H1 (cell line): Measurements from ENCODE around the gene PI16. TPM values are rescaled to one million over a fixed set of nuclear protein-coding genes. Genes with fewer than 3 reads are reported as not detected.

ENCODE experiments used
- CTCF ChIA-PET: fragments of 300-600 bp; sonication (Branson Sonifier 250); formaldehyde crosslinking; loops from one replicate; lab custom pipeline; 2021; ENCODE audit not compliant: partially characterized antibody; lab: Charles Lee
- POLR2A ChIA-PET: fragments of 300-600 bp; sonication (Branson Sonifier 250); formaldehyde crosslinking; loops from one replicate; lab custom pipeline; 2021; ENCODE audit warnings: inconsistent platforms; ENCODE audit not compliant: partially characterized antibody; lab: Charles Lee
- DNase-seq, 2 experiments: peaks; one replicate each; pipeline versions ENCODE4 v3.0.0 to v3.0.0-alpha.2; 2010 to 2022; ENCODE audit warnings: low spot score in 2 of 2, low read depth in 1 of 2, mixed read lengths in 1 of 2
- FAIRE-seq: peaks from 2 replicates; lab custom pipeline; 2011; peaks lifted over from hg19 to GRCh38; lab: Jason Lieb, UNC
- H2AFZ ChIP-seq: 2 replicates; pipeline ENCODE4 v1.8.1; 2012; ENCODE audit warnings: low read length, inconsistent platforms
- H2AK5ac ChIP-seq: 2 replicates; pipeline ENCODE4 v1.6.1; 2013; ENCODE audit warnings: low read depth, low read length
- H2BK120ac ChIP-seq: replicated peaks from 2 replicates; pipeline ENCODE3; 2013; ENCODE audit warnings: low read depth, low read length, inconsistent platforms
- H2BK12ac ChIP-seq: 2 replicates; pipeline ENCODE4 v1.6.1; 2013; ENCODE audit warnings: low read depth, low read length
- H2BK15ac ChIP-seq: 2 replicates; pipeline ENCODE4 v1.6.1; 2013; ENCODE audit warnings: low read length
- H2BK20ac ChIP-seq: 2 replicates; pipeline ENCODE4 v1.6.1; 2013; ENCODE audit warnings: low read length
- H2BK5ac ChIP-seq: 2 replicates; pipeline ENCODE4 v1.6.1; 2013; ENCODE audit warnings: low read depth, low read length
- H3K14ac ChIP-seq: 2 replicates; pipeline ENCODE4 v1.6.1; 2013; ENCODE audit warnings: inconsistent platforms; ENCODE audit not compliant: insufficient read length
- H3K18ac ChIP-seq: 2 replicates; pipeline ENCODE4 v1.6.1; 2013; ENCODE audit warnings: low read length; ENCODE audit errors: extremely low read depth
- H3K23ac ChIP-seq: 2 replicates; pipeline ENCODE4 v1.6.1; 2013; ENCODE audit warnings: inconsistent platforms; ENCODE audit not compliant: insufficient read length
- H3K23me2 ChIP-seq: 2 replicates; pipeline ENCODE4 v1.6.1; 2013; ENCODE audit warnings: low read depth, low read length
- H3K27ac ChIP-seq: 2 replicates; pipeline ENCODE4 v1.6.1; 2011; ENCODE audit warnings: low read depth, low read length, inconsistent platforms
- H3K27me3 ChIP-seq, 4 experiments: replicated peaks in 1 of 4; 1 replicate in 1 of 4; 2 replicates in 3 of 4; pipeline versions ENCODE4 v1.6.1 to v1.8.1; 2011 to 2013; ENCODE audit warnings: low read length in 3 of 4, mild to moderate bottlenecking in 3 of 4, inconsistent platforms in 2 of 4, mixed read lengths in 2 of 4, moderate library complexity in 1 of 4; ENCODE audit not compliant: control insufficient read depth in 3 of 4, insufficient read depth in 3 of 4; ENCODE audit errors: extremely low read depth in 1 of 4
- H3K36me3 ChIP-seq, 4 experiments: 2 replicates each; pipeline versions ENCODE4 v1.6.1 to v1.8.1; 2011 to 2013; ENCODE audit warnings: mild to moderate bottlenecking in 4 of 4, low read length in 3 of 4, moderate library complexity in 2 of 4, control low read depth in 1 of 4, inconsistent platforms in 1 of 4; ENCODE audit not compliant: insufficient read depth in 4 of 4, control insufficient read depth in 2 of 4
- H3K4ac ChIP-seq: replicated peaks from 2 replicates; pipeline ENCODE3; 2013; ENCODE audit warnings: low read length, low read depth, mixed read lengths, inconsistent platforms; ENCODE audit not compliant: insufficient read length
- H3K4me1 ChIP-seq, 4 experiments: replicated peaks in 1 of 4; 1 replicate in 1 of 4; 2 replicates in 3 of 4; pipeline versions ENCODE4 v1.6.1 to v1.8.1; 2011 to 2013; ENCODE audit warnings: low read length in 3 of 4, inconsistent platforms in 2 of 4, mixed read lengths in 1 of 4; ENCODE audit not compliant: insufficient read depth in 4 of 4, control insufficient read depth in 3 of 4
- H3K4me2 ChIP-seq, 2 experiments: 2 replicates each; pipeline versions ENCODE4 v1.6.1 to v1.8.1; 2011 to 2013; ENCODE audit warnings: low read depth in 2 of 2, low read length in 2 of 2, control low read depth in 1 of 2, inconsistent platforms in 1 of 2, mild to moderate bottlenecking in 1 of 2; ENCODE audit not compliant: insufficient read depth in 1 of 2
- H3K4me3 ChIP-seq, 4 experiments: fragments of 200-600, 300-600 bp in 1 of 4; sonication (generic), shearing (Covaris generic), sonication (Bioruptor Twin) in 1 of 4; 2 replicates each; pipeline versions ENCODE4 v1.5.1 to v1.8.1; 2011 to 2016; ENCODE audit warnings: low read length in 4 of 4, low read depth in 3 of 4, control low read depth in 2 of 4, inconsistent platforms in 2 of 4, mild to moderate bottlenecking in 2 of 4, mixed read lengths in 1 of 4, moderate library complexity in 1 of 4; ENCODE audit not compliant: insufficient read depth in 2 of 4; ENCODE audit errors: extremely low read depth in 1 of 4
- H3K56ac ChIP-seq: replicated peaks from 2 replicates; pipeline ENCODE3; 2013; ENCODE audit warnings: low read depth, mild to moderate bottlenecking, mixed read lengths, low read length, inconsistent platforms; ENCODE audit not compliant: insufficient read length
- H3K79me1 ChIP-seq: 2 replicates; pipeline ENCODE4 v1.6.1; 2013; ENCODE audit warnings: low read depth, low read length, control low read depth
- H3K79me2 ChIP-seq, 2 experiments: 2 replicates each; pipeline versions ENCODE4 v1.6.1 to v1.8.1; 2012 to 2013; ENCODE audit warnings: low read length in 2 of 2, mild to moderate bottlenecking in 2 of 2, inconsistent platforms in 1 of 2; ENCODE audit not compliant: insufficient read depth in 2 of 2, control insufficient read depth in 1 of 2
- H3K9ac ChIP-seq, 4 experiments: replicated peaks in 1 of 4; 1 replicate in 1 of 4; 2 replicates in 3 of 4; pipeline versions ENCODE4 v1.6.1 to v1.8.1; 2011 to 2013; ENCODE audit warnings: low read depth in 3 of 4, low read length in 3 of 4, control low read depth in 2 of 4, mild to moderate bottlenecking in 2 of 4, moderate library complexity in 2 of 4, inconsistent platforms in 1 of 4; ENCODE audit errors: extremely low read depth in 1 of 4
- H3K9me3 ChIP-seq, 2 experiments: 2 replicates each; pipeline versions ENCODE4 v1.6.1 to v1.8.1; 2012 to 2013; ENCODE audit warnings: mild to moderate bottlenecking in 2 of 2, moderate library complexity in 2 of 2, control low read depth in 1 of 2, inconsistent platforms in 1 of 2, low read depth in 1 of 2, low read length in 1 of 2, mixed read lengths in 1 of 2; ENCODE audit not compliant: insufficient read depth in 2 of 2
- H4K20me1 ChIP-seq, 2 experiments: replicated peaks in 1 of 2; 2 replicates each; pipeline versions ENCODE3 to v1.8.1; 2011 to 2013; ENCODE audit warnings: inconsistent platforms in 2 of 2, low read length in 2 of 2, mild to moderate bottlenecking in 1 of 2; ENCODE audit not compliant: insufficient read depth in 2 of 2, control insufficient read depth in 1 of 2
- H4K5ac ChIP-seq: 2 replicates; pipeline ENCODE4 v1.6.1; 2013; ENCODE audit warnings: low read length, low read depth, mixed read lengths, inconsistent platforms; ENCODE audit not compliant: insufficient read length
- H4K8ac ChIP-seq: 2 replicates; pipeline ENCODE4 v1.8.0; 2013; ENCODE audit warnings: mild to moderate bottlenecking, moderate library complexity, low read length, inconsistent platforms; ENCODE audit not compliant: insufficient read depth; ENCODE audit errors: extremely low read depth
- H4K91ac ChIP-seq: replicated peaks from 2 replicates; pipeline ENCODE3; 2013; ENCODE audit warnings: low read length, mixed read lengths, inconsistent platforms; ENCODE audit not compliant: insufficient read length
- BCL11A ChIP-seq, 2 experiments: IDR thresholded peaks; one replicate each; pipeline ENCODE4 v1.6.1; 2011; ENCODE audit warnings: low read depth in 2 of 2, low read length in 2 of 2, mild to moderate bottlenecking in 2 of 2
- CREB1 ChIP-seq: IDR thresholded peaks from 2 replicates; pipeline ENCODE4 v1.6.1; 2012; ENCODE audit warnings: inconsistent platforms
- HDAC2 ChIP-seq, 2 experiments: fragments of 300-600 bp in 1 of 2; sonication (generic) in 1 of 2; IDR thresholded peaks; 2 replicates each; pipeline ENCODE4 v1.6.1; 2011 to 2012; ENCODE audit warnings: low read depth in 2 of 2, low read length in 2 of 2, mild to moderate bottlenecking in 2 of 2, moderate library complexity in 2 of 2, borderline replicate concordance in 1 of 2, inconsistent platforms in 1 of 2
- JUND ChIP-seq: IDR thresholded peaks from 2 replicates; pipeline ENCODE4 v1.6.1; 2011; ENCODE audit warnings: mild to moderate bottlenecking, improper control_type of control experiment, low read length
- RXRA ChIP-seq: IDR thresholded peaks from 2 replicates; pipeline ENCODE4 v1.6.1; 2011; ENCODE audit warnings: low read depth, mild to moderate bottlenecking, low read length, moderate library complexity; ENCODE audit not compliant: insufficient read depth
- SP1 ChIP-seq: IDR thresholded peaks from 2 replicates; pipeline ENCODE4 v1.6.1; 2011; ENCODE audit warnings: low read depth, low read length
- SP2 ChIP-seq: IDR thresholded peaks from 2 replicates; pipeline ENCODE4 v1.6.1; 2012; ENCODE audit warnings: mild to moderate bottlenecking, low read length, inconsistent platforms
- SRF ChIP-seq: IDR thresholded peaks from 2 replicates; pipeline ENCODE4 v1.6.1; 2011; ENCODE audit warnings: mild to moderate bottlenecking, low read depth, low read length, moderate library complexity
- USF2 ChIP-seq: IDR thresholded peaks from 2 replicates; pipeline ENCODE4 v1.6.1; 2011; ENCODE audit warnings: low read length, improper control_type of control experiment
- WGBS, 2 experiments: shearing (Covaris generic) in 1 of 2; methylation state at CpG; one replicate each; pipeline versions ENCODE4 v1.1.6 to v1.1.7; 2013 to 2015; ENCODE audit warnings: low lambda C conversion rate in 2 of 2, mixed read lengths in 2 of 2, inconsistent platforms in 1 of 2, low coverage in 1 of 2, missing lambda C conversion rate in 1 of 2; ENCODE audit not compliant: insufficient replicate concordance in 2 of 2, insufficient coverage in 1 of 2, insufficient read length in 1 of 2; ENCODE audit errors: extremely low coverage in 1 of 2, missing lambda C conversion rate in 1 of 2; 5-methylcytosine and 5-hydroxymethylcytosine counted together
- polyA plus RNA-seq, 7 experiments: library from polyadenylated mRNA; depleted of rRNA in 3 of 7; stranded (reverse) in 5 of 7; unstranded in 2 of 7; fragments of >200 nt in 5 of 7; fragments of 200-250 nt in 2 of 7; gene quantifications; 1 replicate in 5 of 7; 2 replicates in 1 of 7; 4 replicates in 1 of 7; pipeline versions ENCODE4 v1.2.1 to v1.2.3, GENCODE V29; 2011 to 2013; ENCODE audit warnings: missing spikeins in 2 of 7, mixed read lengths in 2 of 7
- total RNA-seq: library from RNA; stranded (reverse); fragmentation: NEBNext Ultra II Directional; extraction: Animal tissue kit (Norgen Biotek cat#: 25700); gene quantifications from 2 replicates; pipeline ENCODE4 v1.2.1, GENCODE V29; 2021
- TF ChIP-seq, protein P1 (sequence below), 3 experiments: IDR thresholded peaks; 1 replicate in 2 of 3; 2 replicates in 1 of 3; pipeline versions ENCODE4 v1.5.1 to v1.6.1; 2011; ENCODE audit warnings: low read length in 3 of 3, mild to moderate bottlenecking in 3 of 3, inconsistent platforms in 2 of 3, low read depth in 1 of 3, moderate library complexity in 1 of 3; ENCODE audit not compliant: insufficient read depth in 1 of 3; ENCODE audit errors: control extremely low read depth in 1 of 3

Gene PI16
- total and polyA plus RNA-seq, 2 of the 8 experiments (the other 6 are each of a cell fraction or from before 2014, with no cell fraction given): 0.05 TPM; not detected in 1

DNA sequence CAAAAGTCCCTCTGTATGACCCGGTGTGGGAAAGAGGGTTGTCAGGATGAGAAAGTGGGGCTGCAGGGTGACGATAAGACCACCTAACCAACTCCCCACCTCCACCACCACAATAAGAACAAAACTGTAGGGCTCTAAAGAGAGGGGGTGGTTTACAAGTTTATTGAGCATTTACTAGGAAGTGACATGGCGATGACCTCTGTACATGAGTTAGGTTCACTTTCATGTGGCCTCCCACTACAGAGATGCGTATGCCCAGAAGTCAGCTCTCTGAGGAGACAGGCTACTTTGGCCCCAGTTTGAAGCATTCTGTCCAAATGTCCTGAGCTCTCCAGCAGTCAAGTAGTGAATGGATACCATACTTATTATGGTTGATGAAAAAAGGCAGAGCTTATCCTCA lies 28.7 kb upstream of the PI16 start:
- Histone ChIP-seq H3K9ac (no peak overlapping the region), H2AK5ac (no peak overlapping the region), H2BK5ac (no peak overlapping the region), H3K4me2 (no peak overlapping the region), H3K27me3 (no peaks in the 10 kb centered on the region), H3K18ac (no peak overlapping the region), H3K14ac (no peak overlapping the region), H2AFZ (no peak overlapping the region), H2BK12ac (no peak overlapping the region), H3K23ac (no peak overlapping the region), H3K56ac (no peak overlapping the region), H3K4me3 (no peak overlapping the region), H4K8ac (no peak overlapping the region), H3K36me3 (no peaks in the 10 kb centered on the region), H3K4ac (no peak overlapping the region), H2BK20ac (no peak overlapping the region), H3K9me3 (no peaks in the 10 kb centered on the region), H2BK15ac (no peak overlapping the region), H2BK120ac (no peak overlapping the region), H3K27ac (no peak overlapping the region), H3K79me2 (no peaks in the 10 kb centered on the region), H4K5ac (no peak overlapping the region), H4K20me1 (peaks cover 0 to 2% of the 10 kb centered on the region in 2 experiments), H3K79me1 (no peaks in the 10 kb centered on the region), H4K91ac (no peak overlapping the region), H3K4me1 (no peaks in the 10 kb centered on the region), H3K23me2 (no peaks in the 10 kb centered on the region)
- FAIRE-seq (no peak), DNase-seq (no peak)
- ChIA-PET CTCF (interaction anchor here (0.5 kb wide), 1 partner anchor 26 kb away, joined by 3 read pairs; no protein-coding TSS in a partner anchor), POLR2A (no interaction called here)
- WGBS, 2 experiments: 81% methylated on average over 4 of the region's 4 CpGs; no CpG with 5 or more reads in 1 of the 2 experiments
- TF ChIP-seq, protein P1, sequence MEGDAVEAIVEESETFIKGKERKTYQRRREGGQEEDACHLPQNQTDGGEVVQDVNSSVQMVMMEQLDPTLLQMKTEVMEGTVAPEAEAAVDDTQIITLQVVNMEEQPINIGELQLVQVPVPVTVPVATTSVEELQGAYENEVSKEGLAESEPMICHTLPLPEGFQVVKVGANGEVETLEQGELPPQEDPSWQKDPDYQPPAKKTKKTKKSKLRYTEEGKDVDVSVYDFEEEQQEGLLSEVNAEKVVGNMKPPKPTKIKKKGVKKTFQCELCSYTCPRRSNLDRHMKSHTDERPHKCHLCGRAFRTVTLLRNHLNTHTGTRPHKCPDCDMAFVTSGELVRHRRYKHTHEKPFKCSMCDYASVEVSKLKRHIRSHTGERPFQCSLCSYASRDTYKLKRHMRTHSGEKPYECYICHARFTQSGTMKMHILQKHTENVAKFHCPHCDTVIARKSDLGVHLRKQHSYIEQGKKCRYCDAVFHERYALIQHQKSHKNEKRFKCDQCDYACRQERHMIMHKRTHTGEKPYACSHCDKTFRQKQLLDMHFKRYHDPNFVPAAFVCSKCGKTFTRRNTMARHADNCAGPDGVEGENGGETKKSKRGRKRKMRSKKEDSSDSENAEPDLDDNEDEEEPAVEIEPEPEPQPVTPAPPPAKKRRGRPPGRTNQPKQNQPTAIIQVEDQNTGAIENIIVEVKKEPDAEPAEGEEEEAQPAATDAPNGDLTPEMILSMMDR (IDR thresholded peaks at IDR 0.05; ENCODE audit: control extremely low read depth in 1 of 3, insufficient read depth in 1 of 3, low read depth in 1 of 3, low read length in 3 of 3): no peak
- TF ChIP-seq JUND (no peak), USF2 (no peak), RXRA (no peak), HDAC2 (IDR thresholded peaks at IDR 0.05; ENCODE audit: borderline replicate concordance in 1 of 2, low read depth in 2 of 2, low read length in 2 of 2) (no peak), SRF (no peak), BCL11A (IDR thresholded peaks at IDR 0.05; ENCODE audit: low read depth in 2 of 2, low read length in 2 of 2) (no peak), SP2 (no peak), SP1 (no peak), CREB1 (no peak)
